Measurements from ENCODE around the gene CFAP210. TPM values are rescaled to one million over a fixed set of nuclear protein-coding genes. Genes with fewer than 3 reads are reported as not detected.

CFAP210 gene
- polyA plus RNA-seq, 2 of the 4 experiments (the other 2 are of a cell fraction) = 0.31 to 0.35 TPM

- no peak for DNase-seq (ENCODE audit: low read depth in 1 of 2, low spot score in 1 of 2)
- 74% methylated on average over 5 of the region's 5 CpGs for WGBS (ENCODE audit: missing lambda C conversion rate)
- CTCF ChIA-PET = no interaction called here
These were observed 37.9 kb upstream of the CFAP210 start for GRCh38 chr2:169732075-169732474.

DNA sequence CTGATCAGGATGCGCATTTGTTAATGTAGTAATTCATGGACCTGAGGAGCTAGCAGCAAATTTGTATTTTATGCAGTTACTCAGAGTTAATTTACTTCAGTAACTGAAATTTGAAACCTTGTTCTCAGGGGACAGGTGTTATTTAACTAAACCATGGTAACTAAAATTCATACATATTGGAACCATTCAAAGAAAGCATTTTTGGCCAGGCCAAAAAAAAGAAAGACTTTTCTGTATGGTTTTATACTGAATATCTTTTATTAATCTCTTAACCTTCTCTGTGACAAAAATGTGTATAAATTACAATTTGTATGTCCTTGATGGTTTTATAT, 35.0 kb upstream of the CFAP210 start:
- ATAC-seq = no peak
- H3K4me2 ChIP-seq = no peak overlapping the region
- CTCF ChIA-PET = no interaction called here
- no peak for FAIRE-seq
- no peak overlapping the region for H3K27ac ChIP-seq
- POLR2A ChIA-PET = no interaction called here
- H3K4me1 ChIP-seq = peaks cover 16% of the 10 kb centered on the region; the same call in 2 of the 3 replicates
- no peak overlapping the region for H3K4me3 ChIP-seq
- H3K9me3 ChIP-seq = no peaks in the 10 kb centered on the region
- 84% methylated on average over 1 of the region's 1 CpG for WGBS (ENCODE audit: missing lambda C conversion rate)
- DNase-seq (ENCODE audit: low read depth in 1 of 2, low spot score in 1 of 2) = no peak
- TF ChIP-seq ELK1 (IDR thresholded peaks at IDR 0.05; ENCODE audit: low read depth, low read length) = no peak
- no peak for TF ChIP-seq RARB (CRISPR knock-in tag; IDR thresholded peaks at IDR 0.05)
- no peak for TF ChIP-seq NR3C1 (IDR thresholded peaks at IDR 0.05)
- TF ChIP-seq MYC (IDR thresholded peaks at IDR 0.05; ENCODE audit: borderline replicate concordance, low read length) = no peak
- TF ChIP-seq BHLHE40 (IDR thresholded peaks at IDR 0.05; ENCODE audit: low read depth, low read length) = no peak
- no peak for TF ChIP-seq JUN (IDR thresholded peaks at IDR 0.05)
- TF ChIP-seq NFE2L2 (conservative IDR thresholded peaks at IDR 0.05; ENCODE audit: low read length) = no peak
- no peak for TF ChIP-seq KDM5A (IDR thresholded peaks at IDR 0.05)

More at GRCh38 chr2:169732075-169732474, 37.9 kb upstream of the CFAP210 start:
- ATAC-seq (no peak), FAIRE-seq (no peak)
- peaks cover 25% of the 10 kb centered on the region; the same call in 2 of the 3 replicates for H3K4me1 ChIP-seq
- no peaks in the 10 kb centered on the region for H3K9me3 ChIP-seq
- H3K27ac ChIP-seq = no peak overlapping the region
- H3K4me3 ChIP-seq = no peak overlapping the region
- POLR2A ChIA-PET = no interaction called here
- TF ChIP-seq RFX5 (IDR thresholded peaks at IDR 0.05) = no peak
- no peak for TF ChIP-seq BHLHE40 (IDR thresholded peaks at IDR 0.05; ENCODE audit: low read depth, low read length)
- no peak for TF ChIP-seq ZFP36 (IDR thresholded peaks at IDR 0.05; ENCODE audit: borderline replicate concordance, partially characterized antibody)
- TF ChIP-seq ZSCAN20 (CRISPR knock-in tag; IDR thresholded peaks at IDR 0.05) = no peak
- no peak for TF ChIP-seq MAFK (IDR thresholded peaks at IDR 0.05; ENCODE audit: partially characterized antibody)
- no peak for TF ChIP-seq EP300 (IDR thresholded peaks at IDR 0.05)
- no peak for TF ChIP-seq HEYL (CRISPR knock-in tag; IDR thresholded peaks at IDR 0.05)
- TF ChIP-seq USF2 (IDR thresholded peaks at IDR 0.05) = no peak
- TF ChIP-seq CHD2 (IDR thresholded peaks at IDR 0.05; ENCODE audit: low read length, partially characterized antibody) = no peak
- no peak overlapping the region for H3K4me2 ChIP-seq

GRCh38 chr2:169727065-169727464, 32.9 kb upstream of the CFAP210 start:
- ChIA-PET CTCF (no interaction called here), POLR2A (interaction anchor here (0.7 kb wide), 1 partner anchor 27 kb away, joined by 3 read pairs; no protein-coding TSS in a partner anchor)
- H3K4me1 ChIP-seq = peaks cover 13% of the 10 kb centered on the region; the same call in 2 of the 3 replicates
- TF ChIP-seq, protein P1, sequence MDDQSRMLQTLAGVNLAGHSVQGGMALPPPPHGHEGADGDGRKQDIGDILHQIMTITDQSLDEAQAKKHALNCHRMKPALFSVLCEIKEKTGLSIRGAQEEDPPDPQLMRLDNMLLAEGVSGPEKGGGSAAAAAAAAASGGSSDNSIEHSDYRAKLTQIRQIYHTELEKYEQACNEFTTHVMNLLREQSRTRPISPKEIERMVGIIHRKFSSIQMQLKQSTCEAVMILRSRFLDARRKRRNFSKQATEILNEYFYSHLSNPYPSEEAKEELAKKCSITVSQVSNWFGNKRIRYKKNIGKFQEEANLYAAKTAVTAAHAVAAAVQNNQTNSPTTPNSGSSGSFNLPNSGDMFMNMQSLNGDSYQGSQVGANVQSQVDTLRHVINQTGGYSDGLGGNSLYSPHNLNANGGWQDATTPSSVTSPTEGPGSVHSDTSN (IDR thresholded peaks at IDR 0.05) = no peak
- no peak for TF ChIP-seq POLR2A (IDR thresholded peaks at IDR 0.05; ENCODE audit: low read length)
- TF ChIP-seq, protein P2, sequence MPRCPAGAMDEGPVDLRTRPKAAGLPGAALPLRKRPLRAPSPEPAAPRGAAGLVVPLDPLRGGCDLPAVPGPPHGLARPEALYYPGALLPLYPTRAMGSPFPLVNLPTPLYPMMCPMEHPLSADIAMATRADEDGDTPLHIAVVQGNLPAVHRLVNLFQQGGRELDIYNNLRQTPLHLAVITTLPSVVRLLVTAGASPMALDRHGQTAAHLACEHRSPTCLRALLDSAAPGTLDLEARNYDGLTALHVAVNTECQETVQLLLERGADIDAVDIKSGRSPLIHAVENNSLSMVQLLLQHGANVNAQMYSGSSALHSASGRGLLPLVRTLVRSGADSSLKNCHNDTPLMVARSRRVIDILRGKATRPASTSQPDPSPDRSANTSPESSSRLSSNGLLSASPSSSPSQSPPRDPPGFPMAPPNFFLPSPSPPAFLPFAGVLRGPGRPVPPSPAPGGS (IDR thresholded peaks at IDR 0.05) = no peak
- no peak for TF ChIP-seq HMGXB4 (CRISPR knock-in tag; IDR thresholded peaks at IDR 0.05; ENCODE audit: borderline replicate concordance)
- TF ChIP-seq, protein P3, sequence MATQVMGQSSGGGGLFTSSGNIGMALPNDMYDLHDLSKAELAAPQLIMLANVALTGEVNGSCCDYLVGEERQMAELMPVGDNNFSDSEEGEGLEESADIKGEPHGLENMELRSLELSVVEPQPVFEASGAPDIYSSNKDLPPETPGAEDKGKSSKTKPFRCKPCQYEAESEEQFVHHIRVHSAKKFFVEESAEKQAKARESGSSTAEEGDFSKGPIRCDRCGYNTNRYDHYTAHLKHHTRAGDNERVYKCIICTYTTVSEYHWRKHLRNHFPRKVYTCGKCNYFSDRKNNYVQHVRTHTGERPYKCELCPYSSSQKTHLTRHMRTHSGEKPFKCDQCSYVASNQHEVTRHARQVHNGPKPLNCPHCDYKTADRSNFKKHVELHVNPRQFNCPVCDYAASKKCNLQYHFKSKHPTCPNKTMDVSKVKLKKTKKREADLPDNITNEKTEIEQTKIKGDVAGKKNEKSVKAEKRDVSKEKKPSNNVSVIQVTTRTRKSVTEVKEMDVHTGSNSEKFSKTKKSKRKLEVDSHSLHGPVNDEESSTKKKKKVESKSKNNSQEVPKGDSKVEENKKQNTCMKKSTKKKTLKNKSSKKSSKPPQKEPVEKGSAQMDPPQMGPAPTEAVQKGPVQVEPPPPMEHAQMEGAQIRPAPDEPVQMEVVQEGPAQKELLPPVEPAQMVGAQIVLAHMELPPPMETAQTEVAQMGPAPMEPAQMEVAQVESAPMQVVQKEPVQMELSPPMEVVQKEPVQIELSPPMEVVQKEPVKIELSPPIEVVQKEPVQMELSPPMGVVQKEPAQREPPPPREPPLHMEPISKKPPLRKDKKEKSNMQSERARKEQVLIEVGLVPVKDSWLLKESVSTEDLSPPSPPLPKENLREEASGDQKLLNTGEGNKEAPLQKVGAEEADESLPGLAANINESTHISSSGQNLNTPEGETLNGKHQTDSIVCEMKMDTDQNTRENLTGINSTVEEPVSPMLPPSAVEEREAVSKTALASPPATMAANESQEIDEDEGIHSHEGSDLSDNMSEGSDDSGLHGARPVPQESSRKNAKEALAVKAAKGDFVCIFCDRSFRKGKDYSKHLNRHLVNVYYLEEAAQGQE (IDR thresholded peaks at IDR 0.05) = no peak
- no peak for TF ChIP-seq ZC3H11A (IDR thresholded peaks at IDR 0.05)
- TF ChIP-seq, protein P4, sequence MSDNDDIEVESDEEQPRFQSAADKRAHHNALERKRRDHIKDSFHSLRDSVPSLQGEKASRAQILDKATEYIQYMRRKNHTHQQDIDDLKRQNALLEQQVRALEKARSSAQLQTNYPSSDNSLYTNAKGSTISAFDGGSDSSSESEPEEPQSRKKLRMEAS (IDR thresholded peaks at IDR 0.05) = no peak
- TF ChIP-seq CBX2 (IDR thresholded peaks at IDR 0.05; ENCODE audit: borderline replicate concordance, low read depth) = no peak
- DNase-seq (ENCODE audit: low read depth in 1 of 2, low spot score in 1 of 2) = no peak
- no peak for ATAC-seq
- H3K27ac ChIP-seq = no peak overlapping the region
- no peaks in the 10 kb centered on the region for H3K9me3 ChIP-seq
- no peak overlapping the region for H3K4me3 ChIP-seq
- no peak overlapping the region for H3K4me2 ChIP-seq
- 89% methylated on average over 5 of the region's 5 CpGs for WGBS (ENCODE audit: missing lambda C conversion rate)
- no peak for FAIRE-seq
